SK-N-SH (cell line): ENCODE measurements around the gene CNTNAP5.

Source experiments
- CTCF ChIP-seq: fragments of 200-600 bp; sonication (generic); IDR thresholded peaks from 2 replicates; pipeline ENCODE4 v1.6.1; 2017; ENCODE audit warnings: antibody characterized with exemption, mild to moderate bottlenecking, moderate library complexity
- FOSL2 ChIP-seq: IDR thresholded peaks from 2 replicates; pipeline ENCODE4 v1.4.0; 2012; ENCODE audit warnings: low read depth, mild to moderate bottlenecking, moderate library complexity, borderline replicate concordance
- JUND ChIP-seq: IDR thresholded peaks from 2 replicates; pipeline ENCODE4 v1.4.0; 2012
- REST ChIP-seq: IDR thresholded peaks from 2 replicates; pipeline ENCODE4 v1.6.1; 2012; ENCODE audit warnings: mild to moderate bottlenecking, low read depth, low read length, moderate library complexity
- TAF1 ChIP-seq: IDR thresholded peaks from 2 replicates; pipeline ENCODE4 v1.6.1; 2012; ENCODE audit warnings: low read depth, mild to moderate bottlenecking, low read length, moderate library complexity, borderline replicate concordance
- TEAD4 ChIP-seq: IDR thresholded peaks from 2 replicates; pipeline ENCODE4 v1.4.0; 2012; ENCODE audit warnings: mild to moderate bottlenecking, borderline replicate concordance; ENCODE audit not compliant: insufficient read depth
- USF1 ChIP-seq: IDR thresholded peaks from 2 replicates; pipeline ENCODE4 v1.4.0; 2012; ENCODE audit warnings: low read depth, borderline replicate concordance
- YY1 ChIP-seq: IDR thresholded peaks from 2 replicates; pipeline ENCODE4 v1.4.0; 2012; ENCODE audit warnings: low read depth, mild to moderate bottlenecking

- TF ChIP-seq TAF1: no peak
- no peak for TF ChIP-seq CTCF
- no peak for TF ChIP-seq USF1
- no peak for TF ChIP-seq TEAD4
- no peak for TF ChIP-seq REST
- no peak for TF ChIP-seq YY1
- no peak for TF ChIP-seq FOSL2
- TF ChIP-seq JUND: no peak
Measured at GRCh38 chr2:124301915-124302314, 276.8 kb downstream of the CNTNAP5 start.
